Endodermal cell (in vitro differentiated cells): ENCODE data around the gene POLR2M. TPM values are rescaled to one million over a fixed set of nuclear protein-coding genes. Genes with fewer than 3 reads are reported as not detected.

Source experiments
- DNase-seq: peaks from one replicate; pipeline ENCODE4 v3.0.0-alpha.2; 2017
- H3K27ac ChIP-seq: 2 replicates; pipeline ENCODE4 v1.5.1; 2013; ENCODE audit warnings: mild to moderate bottlenecking, low read depth, low read length, moderate library complexity
- H3K27me3 ChIP-seq: 2 replicates; pipeline ENCODE4 v1.6.1; 2013; ENCODE audit warnings: mild to moderate bottlenecking, low read length, moderate library complexity; ENCODE audit not compliant: insufficient read depth, control insufficient read depth, poor library complexity, severe bottlenecking
- H3K36me3 ChIP-seq: 2 replicates; pipeline ENCODE4 v1.7.0; 2013; ENCODE audit warnings: mild to moderate bottlenecking, low read length, moderate library complexity; ENCODE audit not compliant: control insufficient read depth, insufficient read depth
- H3K4me1 ChIP-seq: one replicate; pipeline ENCODE4 v1.7.0; 2013; ENCODE audit warnings: low read length; ENCODE audit not compliant: control insufficient read depth, insufficient read depth
- H3K4me3 ChIP-seq: 2 replicates; pipeline ENCODE4 v1.5.1; 2013; ENCODE audit warnings: mild to moderate bottlenecking, low read length, moderate library complexity
- H3K9ac ChIP-seq: 2 replicates; pipeline ENCODE4 v1.6.1; 2013; ENCODE audit warnings: mild to moderate bottlenecking, low read length, moderate library complexity; ENCODE audit not compliant: poor library complexity, severe bottlenecking; ENCODE audit errors: extremely low read depth
- H3K9me3 ChIP-seq: 2 replicates; pipeline ENCODE4 v1.6.1; 2013; ENCODE audit warnings: mild to moderate bottlenecking, low read length, moderate library complexity; ENCODE audit not compliant: control insufficient read depth
- H3K27ac Mint-ChIP-seq: 2 replicates; pipeline ENCODE4 v1.8.0; 2020; ENCODE audit warnings: mixed read lengths
- H3K27me3 Mint-ChIP-seq: 2 replicates; pipeline ENCODE4 v1.8.0; 2021; ENCODE audit warnings: mild to moderate bottlenecking, mixed read lengths; ENCODE audit not compliant: insufficient read depth
- H3K36me3 Mint-ChIP-seq: 2 replicates; pipeline ENCODE4 v1.8.0; 2020; ENCODE audit warnings: low read depth, mixed read lengths
- H3K4me1 Mint-ChIP-seq: 2 replicates; pipeline ENCODE4 v1.8.0; 2020; ENCODE audit warnings: mixed read lengths
- H3K4me3 Mint-ChIP-seq: 2 replicates; pipeline ENCODE4 v1.8.0; 2020; ENCODE audit warnings: mild to moderate bottlenecking, moderate library complexity, mixed read lengths
- H3K9me3 Mint-ChIP-seq: 2 replicates; pipeline ENCODE4 v1.8.0; 2020; ENCODE audit warnings: mild to moderate bottlenecking, mixed read lengths
- CTCF ChIP-seq: fragments of 200-600 bp; sonication (generic); conservative IDR thresholded peaks from 2 replicates; pipeline ENCODE4 v1.5.0; 2021; ENCODE audit warnings: antibody characterized with exemption, mild to moderate bottlenecking
- WGBS, 2 experiments: methylation state at CpG; one replicate each; pipeline versions ENCODE4 v1.1.5 to v1.1.7; 2013; ENCODE audit warnings: missing lambda C conversion rate in 2 of 2, mixed read lengths in 1 of 2; ENCODE audit not compliant: insufficient coverage in 1 of 2, insufficient read length in 1 of 2; 5-methylcytosine and 5-hydroxymethylcytosine counted together
- total RNA-seq, 2 donors: library from RNA; stranded (reverse); fragmentation: NEBNext Ultra II Directional in 1 of 2; extraction: Animal tissue kit (Norgen Biotek cat#: 25700) in 1 of 2; gene quantifications; 2 replicates in 1 of 2; 3 replicates in 1 of 2; pipeline ENCODE4 v1.2.1, GENCODE V29; 2021

Gene POLR2M
- total RNA-seq, 2 donors from 2014 or later, result 58.2 to 62.6 TPM

GRCh38 chr15:57677204-57677603 lies 29.3 kb upstream of the POLR2M start:
- Mint-ChIP-seq H3K4me1 (peaks cover 4% of the 10 kb centered on the region), H3K27me3 (peaks cover 7% of the 10 kb centered on the region)

GRCh38 chr15:57680021-57680420 lies 26.5 kb upstream of the POLR2M start:
- H3K4me1 Mint-ChIP-seq, result no peaks in the 10 kb centered on the region
- no peak overlapping the region for H3K27ac ChIP-seq
- WGBS, 2 experiments, result 88 to 100% methylated on average over 1 of the region's 1 CpG

More at GRCh38 chr15:57677204-57677603, 29.3 kb upstream of the POLR2M start:
- H3K9me3 ChIP-seq, result no peaks in the 10 kb centered on the region
- TF ChIP-seq CTCF, result no peak
- no peaks in the 10 kb centered on the region for H3K36me3 ChIP-seq
- WGBS, 2 experiments, result 75 to 99% methylated on average over 1 to 3 of the region's 3 CpGs
- no peak overlapping the region for H3K4me3 ChIP-seq
- H3K27ac Mint-ChIP-seq, result no peak overlapping the region
- no peak overlapping the region for H3K4me3 Mint-ChIP-seq
- H3K9me3 Mint-ChIP-seq, result no peaks in the 10 kb centered on the region
- no peak overlapping the region for H3K9ac ChIP-seq
- H3K27ac ChIP-seq, result no peak overlapping the region
- no peaks in the 10 kb centered on the region for H3K36me3 Mint-ChIP-seq
- DNase-seq, result no peak
- H3K4me1 ChIP-seq, result no peaks in the 10 kb centered on the region
- H3K27me3 ChIP-seq, result peaks cover 12% of the 10 kb centered on the region

GRCh38 chr15:57681011-57681410 lies 25.5 kb upstream of the POLR2M start:
- WGBS, 2 experiments, result 80% methylated on average over 1 of the region's 1 CpG; no CpG with 5 or more reads in 1 of the 2 experiments
- Mint-ChIP-seq H3K36me3 (no peaks in the 10 kb centered on the region), H3K27me3 (no peaks in the 10 kb centered on the region), H3K4me1 (no peaks in the 10 kb centered on the region), H3K27ac (no peak overlapping the region), H3K4me3 (no peak overlapping the region), H3K9me3 (no peaks in the 10 kb centered on the region)
- Histone ChIP-seq H3K9me3 (no peaks in the 10 kb centered on the region), H3K4me3 (no peak overlapping the region), H3K4me1 (no peaks in the 10 kb centered on the region), H3K9ac (no peak overlapping the region), H3K36me3 (no peaks in the 10 kb centered on the region), H3K27me3 (no peaks in the 10 kb centered on the region), H3K27ac (no peak overlapping the region)
- TF ChIP-seq CTCF, result no peak
- no peak for DNase-seq

More at GRCh38 chr15:57680021-57680420, 26.5 kb upstream of the POLR2M start:
- Histone ChIP-seq H3K27me3 (no peaks in the 10 kb centered on the region), H3K9me3 (no peaks in the 10 kb centered on the region), H3K9ac (no peak overlapping the region), H3K36me3 (no peaks in the 10 kb centered on the region), H3K4me3 (no peak overlapping the region), H3K4me1 (no peaks in the 10 kb centered on the region)
- Mint-ChIP-seq H3K9me3 (no peaks in the 10 kb centered on the region), H3K36me3 (no peaks in the 10 kb centered on the region), H3K27ac (no peak overlapping the region), H3K4me3 (no peak overlapping the region), H3K27me3 (peaks cover 3% of the 10 kb centered on the region)
- no peak for TF ChIP-seq CTCF
- DNase-seq, result no peak
